Caki2 (cell line): ENCODE measurements around the gene PLSCR5. TPM values are rescaled to one million over a fixed set of nuclear protein-coding genes. Genes with fewer than 3 reads are reported as not detected.

Experiments
- DNase-seq: peaks from one replicate; pipeline ENCODE4 v3.0.0-alpha.2; 2015; ENCODE audit warnings: low read depth
- in situ Hi-C: cut with HindIII; loops from 2 replicates; pipeline ENCODE4 v1.10.0; 2016; ENCODE audit warnings: low sequenced_read_pairs, low pct_unique_long_range_greater_than_20kb, mixed read lengths
- total RNA-seq: library from RNA; depleted of rRNA; stranded (reverse); fragments of >200 nt; shearing (Covaris generic); gene quantifications from 2 replicates; pipeline ENCODE4 v1.2.3, GENCODE V29; 2014; ENCODE audit warnings: low replicate concordance

Gene PLSCR5
- total RNA-seq, 1 experiment from 2014 or later: not detected

DNA sequence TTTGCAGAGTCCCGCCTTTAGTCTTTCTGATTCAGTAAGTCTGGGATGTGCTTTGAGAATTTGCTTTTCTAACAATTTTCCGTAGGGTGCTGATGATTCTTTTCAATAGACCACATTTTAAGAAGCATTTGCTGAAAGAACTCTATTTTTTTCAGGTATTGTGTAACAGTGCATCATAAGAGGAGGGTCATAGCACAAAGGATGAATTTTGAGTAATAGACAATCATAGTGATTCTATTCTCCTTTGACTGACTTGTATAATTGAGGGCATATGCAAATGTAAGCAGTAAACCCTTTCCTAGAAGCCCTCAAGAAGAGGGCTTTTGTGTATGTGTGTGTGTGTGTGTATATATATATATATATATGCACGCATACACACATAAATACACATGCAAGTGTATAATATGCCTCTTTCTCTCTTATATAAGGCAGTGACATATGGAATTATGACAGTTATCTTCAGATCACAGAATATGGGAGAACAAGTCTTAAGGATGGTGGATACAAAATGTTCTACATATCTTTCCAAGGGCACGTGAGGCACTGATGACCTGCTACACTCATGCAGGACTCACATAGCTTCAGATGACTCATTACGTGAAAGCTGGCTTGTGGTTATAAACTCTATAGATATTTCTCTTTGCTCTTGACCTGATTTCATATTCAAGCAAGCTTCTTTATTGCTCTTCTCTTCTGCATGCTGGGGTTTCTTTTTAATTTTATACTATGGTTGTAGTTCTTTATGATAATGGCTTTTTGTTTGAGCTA is 54.2 kb downstream of the PLSCR5 start:
- in situ Hi-C loops: no loop called here
- DNase-seq: peak; percentile 23

DNA sequence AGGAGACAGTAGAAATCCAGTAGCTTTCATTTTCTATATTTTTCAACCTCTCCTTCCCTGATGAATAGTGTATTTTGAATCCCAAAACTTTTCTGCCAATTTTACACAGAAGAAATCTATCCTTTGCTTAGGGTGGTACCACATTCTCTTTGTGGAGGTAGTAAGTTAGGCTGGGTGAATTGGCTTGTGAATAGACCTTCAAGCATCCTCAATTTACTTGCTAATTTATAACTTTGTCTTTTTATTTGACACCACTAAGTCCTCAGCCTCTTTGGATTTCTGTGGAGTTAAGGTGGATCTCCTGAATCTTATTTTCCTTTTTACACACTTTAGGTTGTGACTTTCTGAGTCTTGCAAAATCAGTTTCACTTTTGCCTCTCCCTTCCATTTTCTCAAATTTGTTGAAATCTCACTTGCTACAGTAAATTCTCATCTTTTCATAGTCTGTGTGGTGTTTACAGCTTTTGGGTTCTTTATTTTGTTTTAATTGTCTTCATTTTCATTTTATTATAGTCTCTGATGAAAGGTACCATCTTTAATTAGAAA is 55.0 kb downstream of the PLSCR5 start:
- in situ Hi-C loops: no loop called here
- DNase-seq: no peak

DNA sequence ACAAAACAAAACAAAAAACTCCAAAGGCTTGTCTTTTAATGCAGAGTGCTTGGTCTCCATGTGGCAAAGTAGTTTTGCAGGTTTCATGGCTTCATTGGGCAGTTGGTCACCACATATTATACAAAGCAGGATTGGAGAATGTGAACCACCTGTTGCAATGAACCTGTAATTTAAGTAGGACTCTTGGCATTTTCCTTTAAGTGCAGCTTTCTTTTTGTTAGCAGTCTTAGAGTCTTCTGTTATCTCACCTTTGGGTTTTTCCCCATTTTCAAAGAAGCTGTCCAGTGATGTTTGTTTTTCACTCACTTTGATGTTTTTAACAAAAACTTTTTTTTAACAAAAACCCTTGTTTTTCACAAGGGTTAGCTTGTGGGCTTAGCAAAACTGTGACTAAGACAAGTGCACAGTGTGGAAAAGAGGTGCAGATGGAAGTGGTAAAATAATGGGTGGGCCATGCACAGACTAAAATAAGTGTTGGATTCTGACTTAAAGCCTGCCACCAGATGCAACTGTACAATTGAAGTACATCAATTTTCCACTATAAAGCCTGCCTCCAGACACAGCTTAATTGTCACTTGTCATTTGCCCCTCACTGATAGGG is 57.8 kb downstream of the PLSCR5 start:
- in situ Hi-C loops: no loop called here
- no peak for DNase-seq

DNA sequence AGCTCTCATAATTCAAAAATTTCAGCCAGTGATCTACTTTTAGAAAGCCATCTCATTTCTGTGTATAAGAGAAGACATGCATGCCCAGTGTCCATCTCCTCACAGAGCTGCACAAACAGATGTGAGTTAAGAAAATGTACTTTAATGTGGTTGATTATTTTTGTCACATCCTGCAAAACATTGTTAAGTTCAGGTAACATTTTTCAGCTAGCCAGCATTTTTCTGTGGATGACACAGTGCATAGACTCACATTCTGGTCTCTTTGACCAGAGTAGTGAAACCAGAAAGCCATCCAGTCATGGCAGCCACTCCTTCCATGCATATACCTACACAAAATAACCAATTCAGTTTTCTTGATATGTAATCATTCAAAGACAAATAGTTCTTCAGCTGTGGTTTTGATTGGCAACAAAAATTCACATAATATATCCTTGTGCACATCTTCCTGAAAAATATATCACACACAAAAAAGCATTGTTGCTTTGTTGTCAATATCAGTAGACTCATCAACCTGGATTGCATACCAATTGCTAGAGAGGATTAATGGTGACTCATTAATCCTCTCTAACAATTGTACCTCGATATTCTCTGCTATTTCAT is 58.7 kb downstream of the PLSCR5 start:
- in situ Hi-C loops: no loop called here
- no peak for DNase-seq

DNA sequence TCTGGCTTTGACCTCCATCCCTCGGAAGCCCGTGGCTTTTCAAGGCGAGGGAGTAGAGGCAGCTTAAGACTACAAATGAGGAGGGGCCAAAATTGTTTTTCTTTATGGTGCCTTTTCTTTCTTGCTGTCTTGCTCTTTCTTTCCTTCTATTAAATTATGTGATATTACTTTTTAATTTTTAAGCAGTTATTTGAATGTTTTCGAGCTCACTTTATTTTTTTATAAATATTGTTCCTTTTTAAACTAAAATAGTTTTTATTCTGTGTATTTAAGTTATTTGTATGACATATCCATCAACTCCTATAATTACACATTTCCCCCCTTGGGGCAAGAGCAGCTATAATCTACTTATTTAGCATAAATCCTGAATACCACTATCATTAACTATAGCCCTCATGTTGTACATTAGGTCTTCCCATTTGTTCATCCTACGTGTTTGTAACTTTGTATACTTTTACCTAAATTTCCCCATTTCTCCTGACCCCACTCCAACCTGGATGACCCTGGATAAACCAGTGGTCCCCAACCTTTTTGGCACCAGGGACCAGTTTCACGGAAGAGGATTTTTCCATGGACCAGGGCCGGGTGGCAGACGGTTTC is 60.1 kb downstream of the PLSCR5 start:
- in situ Hi-C loops: no loop called here
- no peak for DNase-seq

DNA sequence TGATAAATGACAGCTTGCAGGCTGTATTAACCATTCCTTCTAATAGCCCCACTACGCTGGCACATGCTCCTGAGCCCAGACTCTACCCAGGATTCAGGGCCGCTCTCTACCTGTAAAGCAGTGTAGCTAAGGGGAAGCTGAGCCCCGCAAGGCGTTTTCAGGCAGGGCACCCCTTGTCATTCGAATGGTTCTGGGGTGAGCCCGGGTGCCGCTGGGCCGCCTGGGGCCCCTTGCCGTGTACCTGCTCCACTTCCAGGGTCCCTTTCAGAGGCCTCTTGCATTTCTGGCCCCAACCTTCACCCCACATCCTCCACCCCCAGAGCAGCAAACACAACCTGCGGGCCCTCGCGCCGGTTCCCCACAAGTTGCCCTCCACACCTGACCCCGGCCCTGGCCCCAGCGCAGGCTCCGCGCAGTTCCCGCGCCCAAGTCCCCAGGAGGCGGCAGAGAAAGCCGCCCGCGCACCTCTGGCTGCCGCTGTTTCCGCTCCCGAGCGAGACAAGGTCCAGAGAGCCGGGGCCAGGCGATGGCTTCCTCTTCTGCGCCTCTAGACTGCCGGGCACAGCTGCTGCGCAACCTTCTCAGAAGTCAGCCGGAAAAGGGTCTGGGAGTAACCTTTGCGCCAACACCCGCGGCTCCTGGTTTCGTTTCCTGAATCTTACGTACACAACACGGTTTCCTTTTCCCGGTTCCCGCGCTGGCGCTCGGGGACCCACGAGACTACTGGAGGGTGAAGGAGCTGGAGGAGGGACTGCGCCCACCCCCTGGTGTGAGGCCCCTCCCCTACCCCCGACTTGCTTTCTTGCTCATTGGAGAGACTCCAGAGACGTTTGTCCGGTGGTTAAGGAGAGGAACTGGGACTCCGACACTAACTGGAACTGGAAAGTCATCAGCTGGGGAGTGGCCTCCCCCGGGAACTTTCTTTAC is 60.9 kb downstream of the PLSCR5 start, which contains the start of gene PLSCR1:
Gene PLSCR1, minus strand, starts transcription at position 606 of the 927 bp plus-strand sequence. CDS start 8,055 bp downstream, outside the sequence.
- DNase-seq: peak; percentile 92
- in situ Hi-C loops: no loop called here

DNA sequence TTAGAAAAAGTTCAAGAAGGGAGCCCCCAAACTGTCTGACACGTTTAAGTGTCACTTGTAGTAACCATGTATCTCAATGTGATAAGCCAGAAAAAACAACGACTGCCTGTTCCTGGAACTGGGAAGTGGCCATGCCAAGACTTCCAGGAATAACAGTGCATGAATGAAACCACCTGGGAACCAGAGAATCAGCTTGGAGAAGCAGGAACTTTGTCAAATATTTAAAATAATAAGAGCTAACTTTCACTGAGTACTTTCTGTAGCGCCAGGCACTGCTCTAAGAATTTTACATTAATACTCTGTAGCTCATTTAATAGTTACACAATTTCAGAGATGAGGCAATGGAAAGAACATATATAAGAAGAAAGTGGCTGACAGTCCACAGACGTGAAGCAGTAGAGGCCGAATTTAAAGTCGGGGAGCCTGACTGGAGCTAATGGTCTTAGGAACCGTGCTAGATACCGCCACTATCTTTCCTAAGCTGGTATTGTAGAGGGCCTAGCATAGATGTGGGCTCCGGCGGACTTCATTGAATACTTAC is 61.6 kb downstream of the PLSCR5 start:
- in situ Hi-C loops: no loop called here
- DNase-seq: peak; percentile 29

DNA sequence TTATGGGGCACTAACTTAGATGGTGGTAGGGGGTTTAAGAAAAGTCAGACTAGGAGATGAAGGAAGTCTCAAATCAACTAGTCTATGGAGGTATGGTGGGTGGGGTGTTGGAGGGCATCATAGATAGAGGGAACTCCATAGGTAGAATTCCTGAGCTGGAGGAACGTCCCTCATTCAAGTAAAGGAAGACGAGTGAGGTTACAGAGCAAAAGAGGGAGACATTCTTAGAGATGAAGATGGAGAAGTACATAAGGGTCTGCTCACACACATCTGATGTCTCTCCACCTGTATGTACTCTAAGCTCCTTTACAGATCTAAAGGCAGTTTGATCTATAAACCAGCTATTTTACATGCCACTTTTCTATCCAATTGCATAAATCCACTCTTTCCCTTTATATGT is 62.2 kb downstream of the PLSCR5 start:
- in situ Hi-C loops: no loop called here
- DNase-seq: no peak

DNA sequence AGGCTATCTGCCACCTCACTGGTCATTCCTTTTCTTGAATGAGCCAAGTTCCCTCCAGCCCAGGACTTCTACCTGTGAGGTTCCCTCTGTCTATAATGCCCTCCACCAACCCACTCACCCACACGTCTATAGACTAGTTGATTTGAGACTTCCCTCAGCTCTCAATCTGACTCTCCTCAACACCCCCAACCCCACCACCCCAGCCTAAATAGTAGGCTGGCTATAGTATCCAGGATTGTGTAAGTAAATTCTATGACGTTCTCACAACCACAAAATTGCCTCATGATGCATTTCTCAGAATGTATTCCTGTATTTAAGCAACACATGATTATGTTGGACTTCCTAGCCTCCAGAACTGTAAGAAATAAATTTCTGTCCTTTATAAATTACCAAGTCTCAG is 63.0 kb downstream of the PLSCR5 start:
- no peak for DNase-seq
- in situ Hi-C loops: no loop called here

DNA sequence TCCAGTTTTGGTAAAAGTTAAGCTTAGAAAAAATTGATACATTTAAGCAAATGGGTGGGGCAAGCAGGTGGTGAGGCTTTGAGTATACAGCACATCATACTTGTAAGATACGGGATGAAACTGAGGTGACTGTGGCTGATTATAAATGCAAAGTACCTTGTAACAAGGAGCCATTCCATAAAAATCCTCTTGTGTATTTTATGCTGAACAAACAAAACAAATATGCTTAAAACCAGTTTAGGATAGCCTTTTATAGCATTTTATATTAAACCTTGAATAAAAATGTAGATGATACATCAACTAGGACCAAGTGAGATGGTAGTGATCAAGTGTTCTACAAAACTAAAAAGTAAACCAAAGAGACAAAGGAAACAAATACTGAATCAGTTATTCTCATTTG is 64.2 kb downstream of the PLSCR5 start:
- in situ Hi-C loops: no loop called here
- DNase-seq: no peak

DNA sequence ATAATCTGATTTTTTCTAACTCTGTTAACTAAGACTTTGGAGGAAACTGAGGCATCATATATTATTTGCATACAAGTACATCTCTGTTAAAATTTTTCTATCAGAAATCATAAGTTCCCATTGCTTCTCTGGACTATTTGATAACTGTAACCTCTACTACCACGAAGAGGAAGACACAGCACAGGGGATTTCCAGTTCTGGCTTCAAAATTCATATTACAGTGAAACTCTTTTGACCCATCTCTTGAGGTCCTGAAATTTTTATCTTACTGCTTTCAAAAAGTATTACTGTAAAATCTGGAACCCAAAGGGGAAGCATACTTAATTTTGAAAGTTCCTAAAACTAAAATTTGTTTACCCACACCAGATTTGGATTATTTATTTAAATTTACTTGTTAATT is 64.9 kb downstream of the PLSCR5 start:
- DNase-seq: no peak
- in situ Hi-C loops: no loop called here

DNA sequence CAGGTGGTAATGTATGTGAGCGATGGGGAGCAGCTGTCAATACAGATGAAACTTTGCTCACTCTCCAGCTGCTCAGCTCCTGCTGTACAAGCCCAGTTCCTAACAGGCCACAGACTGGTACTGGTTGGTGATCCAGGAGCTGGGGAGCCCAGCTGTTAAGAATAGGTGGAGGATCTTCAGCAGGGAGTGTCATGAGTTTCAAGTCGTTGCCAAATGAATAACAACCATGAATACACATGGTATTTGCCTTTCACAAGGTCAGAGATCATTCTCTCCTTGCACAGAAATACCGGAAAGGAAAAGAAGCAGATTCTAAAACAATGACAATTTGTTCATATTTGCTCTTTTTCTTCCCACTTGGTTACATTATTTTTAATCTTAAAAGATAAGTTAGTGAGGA is 65.8 kb downstream of the PLSCR5 start:
- in situ Hi-C loops: no loop called here

DNA sequence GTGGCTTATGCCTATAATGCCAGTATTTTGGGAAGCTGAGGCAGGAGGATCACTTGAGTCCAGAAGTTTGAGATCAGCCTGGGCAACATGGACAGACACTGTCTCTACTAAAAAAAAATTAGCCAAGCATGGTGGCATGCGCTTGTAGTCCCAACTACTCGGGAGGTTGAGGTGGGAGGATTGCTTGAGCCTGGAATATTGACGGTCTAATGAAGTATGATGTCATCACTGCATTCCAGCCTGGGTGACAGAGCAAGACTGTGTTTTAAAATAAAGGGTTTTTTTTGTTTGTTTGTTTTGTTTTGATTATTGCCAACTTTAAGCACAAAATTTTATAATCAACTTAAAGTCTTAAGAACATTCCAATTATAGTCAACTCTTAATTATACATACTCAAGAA is 67.5 kb downstream of the PLSCR5 start:
- in situ Hi-C loops: no loop called here
- DNase-seq: no peak

More for the DNA sequence above, 65.8 kb downstream of the PLSCR5 start:
- DNase-seq: no peak

DNA sequence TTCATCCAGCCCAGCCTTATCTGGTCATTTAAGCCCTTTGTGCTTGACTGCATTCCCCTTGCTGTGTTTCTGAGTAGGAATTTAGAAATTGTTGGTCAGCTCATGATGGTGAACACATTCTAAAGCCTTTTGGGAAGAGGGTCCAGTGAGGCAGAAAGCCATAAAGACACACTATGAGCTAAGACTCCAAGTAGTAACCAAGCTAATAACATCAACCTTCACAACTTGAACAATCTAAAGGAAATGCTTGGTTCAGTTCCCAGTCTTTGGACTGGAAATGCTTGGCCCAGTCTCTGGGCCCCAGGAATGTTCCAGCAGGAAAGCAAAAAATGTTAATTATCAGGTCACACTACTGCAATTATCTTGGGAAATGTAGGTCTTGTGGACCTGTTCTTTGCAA is 68.5 kb downstream of the PLSCR5 start:
- DNase-seq: no peak
- in situ Hi-C loops: no loop called here
